AG10803 (cell line): ENCODE results near the gene DHTKD1.
A peak's percentile ranks its signal among the peaks of the same experiment; 100 is the strongest.

Experiments
- DNase-seq: peaks from one replicate; pipeline ENCODE4 v3.0.0; 2010; ENCODE audit warnings: low read depth
- H3K4me3 ChIP-seq: 2 replicates; pipeline ENCODE4 v1.5.1; 2011; ENCODE audit warnings: mild to moderate bottlenecking, low read length, control low read depth
- TF ChIP-seq, protein P1 (sequence below): conservative IDR thresholded peaks from 2 replicates; pipeline ENCODE4 v1.5.1; 2011; ENCODE audit warnings: mild to moderate bottlenecking, low read length, control low read depth, inconsistent platforms

Gene DHTKD1, protein sequence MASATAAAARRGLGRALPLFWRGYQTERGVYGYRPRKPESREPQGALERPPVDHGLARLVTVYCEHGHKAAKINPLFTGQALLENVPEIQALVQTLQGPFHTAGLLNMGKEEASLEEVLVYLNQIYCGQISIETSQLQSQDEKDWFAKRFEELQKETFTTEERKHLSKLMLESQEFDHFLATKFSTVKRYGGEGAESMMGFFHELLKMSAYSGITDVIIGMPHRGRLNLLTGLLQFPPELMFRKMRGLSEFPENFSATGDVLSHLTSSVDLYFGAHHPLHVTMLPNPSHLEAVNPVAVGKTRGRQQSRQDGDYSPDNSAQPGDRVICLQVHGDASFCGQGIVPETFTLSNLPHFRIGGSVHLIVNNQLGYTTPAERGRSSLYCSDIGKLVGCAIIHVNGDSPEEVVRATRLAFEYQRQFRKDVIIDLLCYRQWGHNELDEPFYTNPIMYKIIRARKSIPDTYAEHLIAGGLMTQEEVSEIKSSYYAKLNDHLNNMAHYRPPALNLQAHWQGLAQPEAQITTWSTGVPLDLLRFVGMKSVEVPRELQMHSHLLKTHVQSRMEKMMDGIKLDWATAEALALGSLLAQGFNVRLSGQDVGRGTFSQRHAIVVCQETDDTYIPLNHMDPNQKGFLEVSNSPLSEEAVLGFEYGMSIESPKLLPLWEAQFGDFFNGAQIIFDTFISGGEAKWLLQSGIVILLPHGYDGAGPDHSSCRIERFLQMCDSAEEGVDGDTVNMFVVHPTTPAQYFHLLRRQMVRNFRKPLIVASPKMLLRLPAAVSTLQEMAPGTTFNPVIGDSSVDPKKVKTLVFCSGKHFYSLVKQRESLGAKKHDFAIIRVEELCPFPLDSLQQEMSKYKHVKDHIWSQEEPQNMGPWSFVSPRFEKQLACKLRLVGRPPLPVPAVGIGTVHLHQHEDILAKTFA

DNA sequence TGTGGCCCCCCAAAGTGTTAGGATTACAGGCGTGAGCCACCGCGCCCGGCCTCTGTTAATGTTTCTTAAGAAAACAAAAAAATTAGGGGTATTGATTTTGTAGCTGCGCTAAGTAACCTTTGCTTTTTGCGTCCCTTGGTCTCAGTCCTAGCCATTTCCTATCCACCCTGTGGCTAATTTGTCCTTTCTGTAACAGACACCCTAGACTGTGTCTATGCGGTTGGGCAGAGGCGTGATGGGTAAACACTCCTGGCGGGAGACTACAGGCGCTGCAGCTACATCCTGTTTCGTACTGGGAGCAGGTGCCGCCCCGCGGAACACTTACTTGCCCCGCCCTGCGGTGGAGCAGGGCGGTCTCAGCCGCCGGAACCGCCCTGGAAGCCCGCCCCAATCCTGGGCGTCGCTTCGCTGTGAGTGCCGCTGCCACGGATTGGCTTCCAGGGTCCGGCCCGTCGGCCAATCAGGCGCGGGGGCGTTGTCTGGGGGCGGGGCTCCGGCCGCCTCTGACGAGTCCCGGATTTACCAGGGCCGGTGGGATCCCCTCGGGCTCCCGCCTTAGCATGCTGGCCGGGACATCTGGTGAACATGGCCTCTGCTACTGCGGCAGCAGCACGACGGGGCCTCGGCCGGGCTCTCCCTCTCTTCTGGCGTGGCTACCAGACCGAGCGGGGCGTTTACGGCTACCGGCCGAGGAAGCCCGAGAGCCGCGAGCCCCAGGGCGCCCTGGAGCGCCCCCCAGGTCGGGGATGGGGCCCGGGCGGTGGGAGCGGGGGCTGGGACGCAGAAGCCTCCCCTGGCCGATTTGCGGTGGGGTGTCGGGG lies at the start of gene DHTKD1:
Gene DHTKD1 (plus strand): TSS at position 506 of the 821 bp plus-strand sequence. CDS start 80 bp downstream, at position 586.
- peak within 1 kb of the TSS; percentile 92 for H3K4me3 ChIP-seq
- TF ChIP-seq, protein P1, sequence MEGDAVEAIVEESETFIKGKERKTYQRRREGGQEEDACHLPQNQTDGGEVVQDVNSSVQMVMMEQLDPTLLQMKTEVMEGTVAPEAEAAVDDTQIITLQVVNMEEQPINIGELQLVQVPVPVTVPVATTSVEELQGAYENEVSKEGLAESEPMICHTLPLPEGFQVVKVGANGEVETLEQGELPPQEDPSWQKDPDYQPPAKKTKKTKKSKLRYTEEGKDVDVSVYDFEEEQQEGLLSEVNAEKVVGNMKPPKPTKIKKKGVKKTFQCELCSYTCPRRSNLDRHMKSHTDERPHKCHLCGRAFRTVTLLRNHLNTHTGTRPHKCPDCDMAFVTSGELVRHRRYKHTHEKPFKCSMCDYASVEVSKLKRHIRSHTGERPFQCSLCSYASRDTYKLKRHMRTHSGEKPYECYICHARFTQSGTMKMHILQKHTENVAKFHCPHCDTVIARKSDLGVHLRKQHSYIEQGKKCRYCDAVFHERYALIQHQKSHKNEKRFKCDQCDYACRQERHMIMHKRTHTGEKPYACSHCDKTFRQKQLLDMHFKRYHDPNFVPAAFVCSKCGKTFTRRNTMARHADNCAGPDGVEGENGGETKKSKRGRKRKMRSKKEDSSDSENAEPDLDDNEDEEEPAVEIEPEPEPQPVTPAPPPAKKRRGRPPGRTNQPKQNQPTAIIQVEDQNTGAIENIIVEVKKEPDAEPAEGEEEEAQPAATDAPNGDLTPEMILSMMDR: peak; percentile 47
- peak; percentile 97 for DNase-seq

DNA sequence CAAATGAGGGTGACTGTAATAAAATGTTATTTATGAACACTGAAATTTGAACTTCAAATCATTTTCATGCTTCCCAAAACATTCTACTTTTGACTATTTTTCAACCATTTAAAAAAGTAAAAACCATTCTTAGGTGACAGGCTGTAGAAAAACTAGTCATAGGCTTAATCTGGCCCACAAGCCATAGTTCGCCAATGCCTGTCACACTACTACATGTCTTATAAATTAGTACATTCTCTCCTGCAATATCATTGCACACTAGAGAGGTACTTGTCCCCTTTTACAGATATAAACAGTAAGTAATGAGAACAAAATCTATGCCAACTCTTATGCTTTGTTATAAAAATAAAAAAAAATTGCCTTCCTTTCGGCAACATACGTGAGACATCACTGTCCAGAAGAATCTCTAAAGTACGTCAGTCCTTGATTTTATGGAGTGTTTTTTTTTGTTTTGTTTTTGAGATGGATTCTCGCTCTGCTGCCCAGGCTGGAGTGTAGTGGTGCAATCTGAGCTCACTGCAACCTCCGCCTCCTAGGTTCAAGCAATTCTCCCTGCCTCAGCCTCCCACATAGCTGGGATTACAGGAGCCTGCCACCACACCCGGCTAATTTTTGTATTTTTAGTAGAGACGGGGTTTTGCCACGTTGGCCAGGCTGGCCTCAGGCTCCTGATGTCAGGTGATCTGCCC lies 49.3 kb upstream of the DHTKD1 start:
- TF ChIP-seq, protein P1: no peak
- no peak overlapping the region for H3K4me3 ChIP-seq
- DNase-seq: no peak

DNA sequence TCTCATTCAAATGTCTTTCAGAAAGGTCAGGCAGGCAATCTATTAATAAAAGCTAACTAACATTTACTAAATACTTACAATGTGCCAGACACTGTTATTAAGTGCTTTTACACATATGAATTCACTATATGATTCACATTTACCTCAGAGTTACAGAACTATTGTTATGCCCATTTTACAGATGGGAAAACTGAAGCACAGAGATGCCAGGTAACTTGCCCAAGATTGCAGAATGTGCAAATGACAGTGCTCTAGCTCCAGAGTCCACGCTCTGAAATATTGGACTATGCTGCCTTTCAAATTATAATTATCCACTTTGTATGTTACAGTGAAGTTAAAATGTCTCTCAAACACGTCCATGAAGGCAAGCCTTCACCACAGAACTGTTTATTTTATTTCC lies 48.2 kb upstream of the DHTKD1 start:
- no peak overlapping the region for H3K4me3 ChIP-seq
- no peak for DNase-seq
- TF ChIP-seq, protein P1: no peak

DNA sequence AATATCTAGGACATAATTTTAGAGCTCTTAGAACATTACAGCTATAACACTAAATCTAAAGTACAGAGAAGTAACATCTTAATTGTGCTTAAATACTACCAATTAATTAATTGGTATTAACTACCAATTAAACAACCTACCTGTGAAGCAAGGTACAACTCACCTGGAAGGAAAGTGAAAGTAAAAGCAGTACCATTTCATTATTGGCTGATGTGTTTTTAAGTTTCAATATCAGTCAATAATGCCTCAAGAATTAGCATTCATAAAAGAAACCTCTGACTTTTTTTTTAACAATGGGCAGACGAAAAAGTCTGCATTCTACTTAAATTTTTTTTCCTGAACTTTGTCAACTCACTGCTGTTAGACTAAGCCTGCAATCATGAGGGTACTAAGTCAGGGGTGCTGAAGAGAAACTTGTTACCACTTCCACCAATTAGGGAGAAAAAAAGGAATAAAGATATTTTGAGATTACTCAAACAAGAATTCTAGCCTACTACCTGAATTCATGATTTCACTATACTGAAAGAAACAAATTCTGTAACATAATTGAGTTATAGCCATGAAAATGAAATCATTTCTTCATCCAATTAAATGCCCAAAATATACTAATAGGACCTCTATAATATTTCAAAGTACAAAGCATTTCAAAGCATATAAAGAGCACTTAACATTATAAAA lies 46.0 kb upstream of the DHTKD1 start:
- DNase-seq: no peak
- no peak overlapping the region for H3K4me3 ChIP-seq
- TF ChIP-seq, protein P1: no peak

DNA sequence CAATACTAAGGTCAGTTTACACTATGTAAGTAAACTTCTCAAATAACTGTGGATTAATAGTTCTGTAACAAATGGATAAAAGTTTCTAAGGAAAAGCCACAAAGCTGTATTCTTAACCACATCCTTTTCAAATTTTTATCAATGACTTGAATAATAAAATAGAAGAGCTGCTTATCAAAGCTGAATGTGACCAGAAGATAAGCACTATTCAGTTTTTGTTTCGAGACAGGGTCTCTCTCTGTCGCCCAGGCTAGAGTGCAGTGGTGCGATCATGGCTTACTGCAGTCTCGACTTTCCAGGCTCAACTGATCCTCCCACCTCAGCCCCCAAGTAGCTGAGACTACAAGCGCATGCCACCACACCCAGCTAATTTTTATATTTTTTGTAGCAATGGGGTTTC lies 43.2 kb upstream of the DHTKD1 start:
- no peak overlapping the region for H3K4me3 ChIP-seq
- no peak for DNase-seq
- TF ChIP-seq, protein P1: no peak

DNA sequence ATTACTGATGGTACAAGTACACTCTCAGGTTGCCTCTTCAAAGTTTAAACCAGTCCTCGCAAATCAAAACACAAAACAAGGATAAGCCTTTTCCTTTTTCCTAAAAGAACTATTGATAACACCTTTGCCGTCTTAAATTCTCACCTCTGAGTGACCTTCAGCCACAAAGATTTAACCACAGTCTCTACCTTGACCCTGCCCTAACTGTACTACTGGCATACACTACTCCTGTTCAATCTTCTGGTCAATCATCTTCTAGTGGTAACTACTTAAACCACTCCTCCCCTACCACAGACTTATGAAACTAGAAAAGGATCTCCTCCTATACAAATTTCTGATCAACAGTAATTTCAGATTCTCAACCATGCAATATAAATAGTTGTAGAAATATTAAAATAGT lies 41.2 kb upstream of the DHTKD1 start:
- DNase-seq: no peak
- TF ChIP-seq, protein P1: no peak

More for the DNA sequence above, 41.2 kb upstream of the DHTKD1 start:
- H3K4me3 ChIP-seq: no peak overlapping the region
